T47D (cell line): ENCODE results near the gene SUSD4.
A peak's percentile ranks its signal among the peaks of the same experiment; 100 is the strongest.
"Not testable (repeated sequence)": the region's sequence is repeated elsewhere in the genome, so short reads cannot be mapped to it uniquely, and the experiment has no call there.

Experiments used
- DNase-seq, 2 experiments: peaks; one replicate each; pipeline versions ENCODE4 v3.0.0 to v3.0.0-alpha.2; 2011 to 2012; ENCODE audit warnings: low read depth in 1 of 2, low spot score in 1 of 2
- JUND ChIP-seq: IDR thresholded peaks from 2 replicates; pipeline ENCODE4 v1.6.1; 2012; ENCODE audit warnings: low read depth
- in situ Hi-C: cut with HindIII; loops from 2 replicates; pipeline ENCODE4 v1.10.0; 2016; ENCODE audit warnings: low sequenced_read_pairs, low pct_unique_long_range_greater_than_20kb

The SUSD4 gene

DNA sequence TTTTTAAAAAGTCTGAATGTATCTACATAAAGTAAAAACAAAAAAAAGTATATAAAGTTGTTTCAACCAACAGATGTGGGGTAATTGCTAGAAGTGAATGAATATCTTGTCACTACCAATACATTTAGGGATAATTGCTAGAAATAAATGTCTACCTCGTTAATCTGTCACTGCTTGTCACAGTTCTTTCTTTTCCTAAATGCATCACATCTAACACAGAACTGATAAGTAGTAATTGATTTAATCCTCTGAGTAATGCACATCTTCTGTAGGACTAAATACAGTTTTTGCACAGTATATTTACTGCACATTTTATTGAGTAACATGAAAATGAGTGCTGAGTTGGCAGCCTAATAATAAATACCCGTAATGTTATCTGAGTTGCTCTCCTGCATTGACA lies 72.2 kb downstream of the SUSD4 start:
- DNase-seq: no peak
- TF ChIP-seq JUND: no peak
- in situ Hi-C loops: no loop called here

DNA sequence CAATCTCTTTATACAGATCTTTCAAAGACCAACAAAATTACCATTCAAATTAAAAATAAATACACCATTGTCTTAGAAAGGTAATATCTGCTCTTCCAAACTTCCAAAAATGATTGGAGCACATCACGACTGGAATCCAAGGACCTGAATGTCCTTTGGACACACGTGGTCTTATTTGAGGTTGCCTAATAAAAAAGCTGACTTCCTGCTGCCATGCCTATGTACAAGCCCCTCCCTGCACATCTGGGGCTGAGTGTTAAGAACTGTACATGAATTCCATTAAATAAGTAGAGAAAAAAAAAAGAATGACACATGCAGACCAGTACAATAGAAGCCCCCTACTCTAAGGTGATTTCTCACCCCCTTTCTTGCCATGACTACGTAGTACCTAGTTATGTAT lies 73.6 kb downstream of the SUSD4 start:
- no peak for TF ChIP-seq JUND
- no peak for DNase-seq
- in situ Hi-C loops: no loop called here

DNA sequence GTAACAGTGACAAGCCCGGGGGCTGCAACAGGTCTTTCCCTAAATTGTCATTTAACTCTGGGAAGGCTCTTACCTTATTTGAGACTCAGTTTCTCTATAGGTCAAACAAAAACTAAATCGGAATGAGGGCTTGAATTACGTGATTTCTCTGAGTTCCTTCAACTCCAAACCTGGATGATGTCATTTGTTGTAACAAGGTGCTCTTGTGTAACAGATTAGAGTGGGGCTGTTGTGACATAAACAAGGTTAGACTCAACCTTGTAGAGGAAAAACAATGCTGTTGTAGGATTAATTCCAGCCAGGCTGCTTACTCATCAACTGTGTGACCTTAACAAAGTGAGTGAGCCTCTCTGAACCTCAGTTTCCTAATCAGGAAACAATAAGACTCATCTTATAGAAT lies 74.4 kb downstream of the SUSD4 start:
- TF ChIP-seq JUND: no peak
- in situ Hi-C loops: no loop called here
- DNase-seq: no peak

DNA sequence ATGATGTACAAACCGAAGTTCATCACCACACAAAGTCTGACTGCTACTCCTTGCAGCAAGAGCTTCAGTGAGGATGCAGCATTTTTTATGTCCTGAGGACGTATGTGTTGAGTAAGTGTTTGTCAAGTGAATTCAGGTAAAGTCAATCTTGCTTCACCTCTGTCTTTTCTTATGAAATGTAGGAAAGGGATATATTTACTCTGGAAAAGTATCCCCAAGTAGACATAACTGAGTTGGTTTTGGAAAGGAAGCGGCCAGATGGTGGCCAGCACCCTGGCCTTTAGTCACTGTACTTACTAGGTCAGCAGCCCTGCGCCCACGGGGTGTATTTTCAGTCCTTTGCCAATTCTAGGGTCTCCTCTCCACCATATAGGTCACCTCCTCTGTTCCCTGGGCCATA lies 75.2 kb downstream of the SUSD4 start:
- DNase-seq: peak in 1 of 2 experiments; percentile 17
- in situ Hi-C loops: no loop called here
- TF ChIP-seq JUND: no peak

DNA sequence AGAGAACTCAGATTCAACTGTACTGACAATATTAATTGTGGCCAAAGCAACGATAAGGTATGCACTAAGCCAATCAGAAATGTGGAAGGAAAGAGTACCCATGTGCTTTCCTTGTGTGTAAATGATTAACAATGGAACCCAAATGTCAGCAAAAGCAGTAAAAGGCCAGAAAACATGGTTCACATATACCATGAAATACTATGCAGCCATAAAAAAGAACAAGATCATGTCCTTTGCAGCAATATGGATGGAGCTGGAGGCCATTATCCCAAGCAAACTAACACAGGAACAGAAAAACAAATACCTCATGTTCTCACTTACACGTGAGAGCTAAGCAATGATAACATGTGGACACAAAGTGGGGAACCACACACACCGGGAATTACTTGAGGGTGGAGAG lies 78.5 kb downstream of the SUSD4 start:
- in situ Hi-C loops: no loop called here
- TF ChIP-seq JUND: no peak
- no peak for DNase-seq

DNA sequence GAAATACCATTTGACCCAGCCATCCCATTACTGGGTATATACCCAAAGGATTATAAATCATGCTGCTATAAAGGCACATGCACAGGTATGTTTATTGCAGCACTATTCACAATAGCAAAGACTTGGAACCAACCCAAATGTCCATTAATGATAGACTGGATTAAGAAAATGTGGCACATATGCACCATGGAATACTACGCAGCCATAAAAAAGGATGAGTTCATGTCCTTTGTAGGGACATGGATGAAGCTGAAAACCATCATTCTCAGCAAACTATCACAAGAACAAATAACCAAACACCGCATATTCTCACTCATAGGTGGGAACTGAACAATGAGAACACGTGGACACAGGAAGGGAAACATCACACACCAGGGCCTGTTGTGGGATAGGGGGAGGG lies 80.3 kb downstream of the SUSD4 start:
- in situ Hi-C loops: not testable (repeated sequence)

DNA sequence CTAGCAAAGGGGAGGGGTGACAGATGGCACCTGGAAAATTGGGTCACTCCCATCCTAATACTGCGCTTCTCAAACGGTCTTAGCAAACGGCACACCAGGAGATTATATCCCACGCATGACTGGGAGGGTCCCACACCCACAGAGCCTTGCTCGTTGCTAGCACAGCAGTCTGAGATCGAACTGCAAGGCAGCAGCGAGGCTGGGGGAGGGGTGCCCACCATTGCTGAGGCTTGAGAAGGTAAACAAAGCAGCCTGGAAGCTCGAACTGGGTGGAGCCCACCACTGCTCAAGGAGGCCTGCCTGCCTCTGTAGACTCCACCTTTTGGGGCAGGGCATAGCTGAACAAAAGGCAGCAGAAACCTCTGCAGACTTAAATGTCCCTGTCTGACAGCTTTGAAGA lies 85.7 kb downstream of the SUSD4 start:
- DNase-seq, in situ Hi-C loops: not testable (repeated sequence)

More for the DNA sequence above, 80.3 kb downstream of the SUSD4 start:
- DNase-seq: not testable (repeated sequence)

DNA sequence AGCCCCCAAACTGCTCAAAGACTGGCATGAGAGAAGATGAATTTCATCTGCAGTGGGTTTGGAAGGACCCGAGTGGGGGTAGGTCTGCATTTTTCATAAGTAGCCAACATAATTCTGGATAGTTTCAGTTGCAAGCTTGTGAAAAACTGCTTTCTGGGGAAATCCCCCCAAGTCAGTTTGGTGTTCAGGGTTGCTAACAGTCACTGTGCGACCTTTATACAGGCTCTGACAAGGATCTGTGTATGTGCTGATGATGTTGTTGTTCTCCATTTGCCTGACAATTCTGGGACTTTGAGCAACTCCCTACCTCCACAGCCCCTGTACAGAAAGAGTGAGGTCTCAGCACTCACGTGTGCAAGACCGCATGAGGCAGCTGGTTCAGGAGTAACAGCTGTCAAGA lies 87.9 kb downstream of the SUSD4 start:
- DNase-seq: no peak
- no peak for TF ChIP-seq JUND
- in situ Hi-C loops: no loop called here

DNA sequence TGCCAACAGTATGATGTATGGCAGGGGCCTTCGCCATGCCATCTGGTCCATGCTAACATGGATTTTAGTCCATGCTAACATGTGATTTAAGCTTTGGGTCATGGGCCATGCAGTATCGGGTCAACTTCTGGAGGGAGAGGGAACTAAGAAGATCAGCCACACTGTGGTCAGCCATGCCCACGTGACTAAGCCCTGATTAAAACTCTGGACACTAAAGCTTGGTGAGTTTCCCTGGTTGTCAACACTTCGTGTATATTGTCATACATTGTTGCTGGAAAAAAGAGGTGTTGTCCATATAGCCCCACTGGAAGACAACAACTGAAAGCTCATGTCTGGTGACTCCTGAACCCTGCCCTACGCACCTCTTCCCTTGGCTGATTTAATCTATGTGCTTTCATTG lies 90.5 kb downstream of the SUSD4 start:
- no peak for DNase-seq
- in situ Hi-C loops: no loop called here
- TF ChIP-seq JUND: no peak

DNA sequence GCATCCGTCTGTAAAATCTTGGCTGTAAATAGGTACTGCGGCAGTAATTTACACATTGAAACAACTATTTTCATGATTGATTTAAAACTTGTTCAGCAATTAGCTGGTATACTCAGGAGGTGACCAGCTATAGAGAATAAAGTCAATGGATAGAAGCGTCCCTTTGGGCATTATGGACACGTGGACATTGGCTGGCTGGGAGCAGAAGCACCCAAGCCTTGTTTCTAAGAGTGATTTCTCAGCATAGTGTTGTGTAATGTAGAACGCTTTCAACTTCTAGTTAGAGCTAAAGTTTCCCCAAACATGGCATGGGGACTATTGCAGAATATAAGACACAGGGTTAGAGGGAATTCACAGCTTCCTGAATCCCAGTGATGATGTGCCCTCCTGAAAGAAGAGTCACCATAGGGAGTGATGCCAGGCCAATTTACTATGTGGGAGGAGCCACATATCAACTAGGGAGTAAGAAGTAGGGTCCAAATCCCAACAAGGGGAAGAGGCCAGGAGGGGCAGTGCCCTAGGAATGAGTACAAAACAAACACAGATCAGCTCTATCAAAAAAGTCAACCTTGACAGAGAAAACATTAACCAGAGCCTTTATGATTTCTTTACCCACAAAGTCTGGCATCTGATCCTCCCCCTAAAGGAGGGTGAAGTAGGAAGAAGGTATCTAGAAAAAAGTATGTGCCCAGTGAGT lies 92.7 kb downstream of the SUSD4 start:
- DNase-seq: no peak
- in situ Hi-C loops: no loop called here
- TF ChIP-seq JUND: no peak

DNA sequence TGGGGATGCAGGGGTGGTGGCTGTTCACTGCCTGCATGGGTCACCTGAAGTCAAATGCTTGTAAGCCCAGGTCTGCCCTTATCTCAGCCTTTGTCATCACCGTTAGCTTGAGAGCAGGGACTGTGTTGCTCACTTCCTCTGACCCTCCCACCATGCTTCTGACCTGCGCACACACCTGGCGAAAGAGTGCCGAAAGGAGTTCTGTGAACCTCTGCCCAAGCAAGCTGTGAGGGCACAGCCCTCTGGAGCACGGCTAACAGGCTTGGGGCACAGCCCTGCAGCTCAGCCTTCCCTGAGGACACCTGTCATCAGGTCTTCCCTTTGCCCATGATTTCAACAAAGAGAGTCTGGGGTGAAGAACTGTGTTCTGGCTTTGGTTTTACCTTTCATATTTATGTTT lies 93.8 kb downstream of the SUSD4 start:
- no peak for TF ChIP-seq JUND
- in situ Hi-C loops: no loop called here
- no peak for DNase-seq

DNA sequence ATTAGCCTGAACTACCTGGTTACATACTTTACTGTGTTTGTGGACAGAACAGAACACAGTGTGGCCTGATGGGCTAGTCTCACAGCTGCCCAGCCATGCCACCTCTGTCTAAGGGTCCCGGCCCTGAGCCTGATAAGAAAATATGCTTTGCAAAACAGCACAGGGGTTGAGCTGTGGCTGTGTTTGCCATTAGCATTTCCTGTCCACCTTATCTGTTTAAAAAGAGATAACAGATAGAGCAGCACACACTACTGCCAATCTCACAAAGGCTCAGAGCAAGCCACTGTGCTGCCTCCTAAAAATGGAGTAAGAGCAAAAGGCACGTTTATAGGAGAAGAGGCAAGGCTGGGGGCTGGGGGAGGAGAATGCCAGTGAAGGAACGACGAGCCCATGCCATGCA lies 95.0 kb downstream of the SUSD4 start:
- no peak for TF ChIP-seq JUND
- in situ Hi-C loops: no loop called here
- no peak for DNase-seq

DNA sequence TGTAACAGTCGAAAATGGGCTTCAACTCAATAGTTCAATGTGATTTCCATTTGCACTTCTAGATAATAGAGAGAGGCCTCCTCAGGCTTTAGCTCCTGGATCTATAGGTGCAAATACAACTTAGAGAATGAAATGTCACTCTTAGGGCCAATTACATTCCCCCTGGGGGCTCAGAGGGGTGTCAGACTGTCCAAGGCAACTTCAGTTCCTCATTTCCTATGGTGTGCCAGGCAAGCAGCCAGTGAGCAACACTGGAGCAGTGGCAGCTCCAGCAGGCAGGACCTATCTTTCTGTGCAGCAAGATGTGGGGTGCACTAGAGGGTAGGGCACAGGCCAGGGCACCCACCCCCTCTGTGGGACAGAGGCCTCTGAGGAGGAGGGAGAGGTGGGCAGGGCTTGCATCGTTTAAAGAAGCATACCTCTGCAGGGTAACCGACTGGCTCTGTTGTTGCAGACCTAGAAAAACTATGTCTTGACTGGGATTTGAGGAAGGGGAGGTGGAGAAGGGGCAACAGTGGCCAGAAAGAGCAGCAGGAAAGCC lies 97.3 kb downstream of the SUSD4 start:
- TF ChIP-seq JUND: no peak
- in situ Hi-C loops: no loop called here
- DNase-seq: no peak

DNA sequence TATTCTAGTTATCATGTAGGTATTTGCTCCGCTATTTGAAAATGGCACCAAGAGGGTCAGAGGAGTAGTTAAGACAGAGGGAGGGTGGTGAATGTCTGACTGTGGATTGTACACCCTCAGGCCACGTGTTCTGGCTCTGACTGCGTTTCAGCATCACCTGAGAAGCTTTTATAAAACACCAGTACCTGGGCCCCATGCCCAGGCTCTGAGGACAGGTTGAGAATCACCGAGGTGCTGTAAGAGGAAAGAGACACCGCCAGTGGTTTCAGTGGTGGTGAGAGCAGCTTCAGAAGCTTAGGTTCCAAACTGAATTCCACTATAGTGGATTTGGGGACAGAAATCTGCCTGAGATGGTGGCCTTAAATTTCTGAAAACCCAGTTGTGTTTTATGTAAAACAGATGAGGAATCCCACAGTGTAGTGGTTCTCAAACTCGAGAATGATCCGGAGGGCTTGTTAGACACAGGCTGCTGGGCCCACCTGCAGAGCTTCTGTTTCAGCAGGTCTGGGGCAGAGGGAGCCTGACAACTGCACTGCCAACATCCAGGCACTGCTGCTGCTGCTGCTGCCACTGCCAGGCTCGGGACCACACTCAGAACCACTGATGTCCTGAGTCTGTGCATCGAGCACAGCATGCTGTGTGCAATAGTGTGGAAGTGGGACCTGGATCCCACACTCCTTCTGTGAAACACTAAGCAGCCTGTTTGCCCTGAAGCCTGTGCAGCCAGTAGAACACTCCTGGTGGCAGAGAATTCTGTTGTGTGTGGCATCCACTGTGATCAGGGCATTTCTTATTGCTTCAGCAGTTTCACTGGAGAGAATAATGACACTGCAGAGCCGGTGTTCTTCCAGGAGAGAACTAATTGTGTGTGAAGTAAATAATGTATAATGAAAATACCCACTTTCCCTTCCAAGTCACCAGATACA lies 98.7 kb downstream of the SUSD4 start:
- in situ Hi-C loops: no loop called here
- DNase-seq: no peak
- no peak for TF ChIP-seq JUND
